Upper lobe of left lung (tissue), 4 donors: Measurements from ENCODE around the gene NCOA1.

Experiments used
- CTCF ChIP-seq, 6 experiments: fragments of 450-650 bp in 4 of 6; fragments of 200-600 bp in 2 of 6; sonication (generic) in 2 of 6; IDR thresholded peaks; one replicate each; pipeline ENCODE4 v1.5.1; 2016 to 2019; ENCODE audit warnings: antibody characterized with exemption in 6 of 6
- EP300 ChIP-seq, 4 donors: sonication (generic); formaldehyde crosslinking; IDR thresholded peaks; one replicate each; pipeline ENCODE4 v1.5.1; 2017; ENCODE audit warnings: antibody characterized with exemption in 4 of 4, control low read depth in 2 of 4
- POLR2A ChIP-seq, 4 donors: fragments of 450-650 bp; IDR thresholded peaks; one replicate each; pipeline ENCODE4 v1.5.1; 2016 to 2017; ENCODE audit warnings: antibody characterized with exemption in 4 of 4, mild to moderate bottlenecking in 2 of 4
- POLR2AphosphoS5 ChIP-seq, 2 donors: sonication (generic); formaldehyde crosslinking; IDR thresholded peaks; one replicate each; pipeline ENCODE4 v1.5.1; 2017; ENCODE audit warnings: antibody characterized with exemption in 2 of 2

DNA sequence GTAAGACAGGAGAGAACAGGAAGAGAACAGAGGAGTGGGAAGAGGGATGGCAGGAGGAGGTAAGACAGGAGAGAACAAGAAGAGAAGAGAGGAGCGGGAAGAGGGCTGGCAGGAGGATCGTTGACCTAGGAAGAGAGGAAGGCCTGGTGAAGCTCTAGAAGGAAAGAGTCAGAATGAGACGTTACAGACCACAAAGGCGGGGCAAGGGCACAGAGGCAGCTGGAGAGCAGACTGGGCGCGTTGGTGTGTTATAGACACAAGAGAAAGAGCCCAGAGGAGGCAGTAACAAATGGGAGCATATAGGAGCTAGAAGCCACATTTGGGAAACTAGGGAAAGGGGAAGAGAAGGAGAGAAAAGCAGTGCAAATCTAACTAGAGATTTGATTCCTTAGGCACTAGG lies 275.6 kb downstream of the NCOA1 start:
- TF ChIP-seq EP300 (IDR thresholded peaks at IDR 0.05) (no peak), POLR2A (IDR thresholded peaks at IDR 0.05) (no peak), CTCF (IDR thresholded peaks at IDR 0.05) (no peak), POLR2AphosphoS5 (IDR thresholded peaks at IDR 0.05) (no peak)
